Hindlimb muscle (tissue), 1 donor: Measurements from ENCODE around the gene GPLD1. TPM values are rescaled to one million over a fixed set of nuclear protein-coding genes. Genes with fewer than 3 reads are reported as not detected.
"Not testable (repeated sequence)": the region's sequence is repeated elsewhere in the genome, so short reads cannot be mapped to it uniquely, and the experiment has no call there.

ENCODE experiments used
- DNase-seq: peaks from one replicate; pipeline ENCODE4 v3.0.0-alpha.2; 2013
- polyA plus RNA-seq: library from polyadenylated mRNA; unstranded; fragments of 120-200 nt; gene quantifications from one replicate; pipeline ENCODE4 v1.2.1, GENCODE V29; 2013; ENCODE audit not compliant: insufficient read length

The GPLD1 gene
- polyA plus RNA-seq, 1 donor, result 2.4 TPM

GRCh38 chr6:24412294-24412693, 77.1 kb downstream of the GPLD1 start:
- no peak for DNase-seq

GRCh38 chr6:24410622-24411021, 78.8 kb downstream of the GPLD1 start:
- DNase-seq, result no peak

GRCh38 chr6:24408719-24409410, 80.5 kb downstream of the GPLD1 start:
- no peak for DNase-seq

GRCh38 chr6:24405262-24405661, 84.1 kb downstream of the GPLD1 start:
- no peak for DNase-seq

- DNase-seq, result no peak
Observed at GRCh38 chr6:24403501-24403824, 85.9 kb downstream of the GPLD1 start.

- DNase-seq, result peak; percentile 85
Observed at GRCh38 chr6:24402697-24403500, 86.5 kb downstream of the GPLD1 start, which contains the start of gene MRS2. TSS of gene MRS2 (plus strand) at chr6:24402936. CDS start at chr6:24403047, 111 bp downstream.

GRCh38 chr6:24401458-24401857, 87.9 kb downstream of the GPLD1 start:
- no peak for DNase-seq

GRCh38 chr6:24400045-24401039, 89.0 kb downstream of the GPLD1 start:
- not testable (repeated sequence) for DNase-seq

- no peak for DNase-seq
Observed at GRCh38 chr6:24397631-24398030, 91.7 kb downstream of the GPLD1 start.

GRCh38 chr6:24396824-24397223, 92.6 kb downstream of the GPLD1 start:
- DNase-seq, result no peak

- DNase-seq, result no peak
Observed at GRCh38 chr6:24394780-24395437, 94.5 kb downstream of the GPLD1 start.

- DNase-seq, result no peak
Observed at GRCh38 chr6:24394061-24394779, 95.2 kb downstream of the GPLD1 start.

- no peak for DNase-seq
Observed at GRCh38 chr6:24391756-24392405, 97.5 kb downstream of the GPLD1 start.

- no peak for DNase-seq
Observed at GRCh38 chr6:24391208-24391607, 98.2 kb downstream of the GPLD1 start.

GRCh38 chr6:24387818-24388217, 101.6 kb downstream of the GPLD1 start:
- no peak for DNase-seq

GRCh38 chr6:24385536-24386269, 103.7 kb downstream of the GPLD1 start:
- no peak for DNase-seq

GRCh38 chr6:24384369-24385130, 104.8 kb downstream of the GPLD1 start:
- not testable (repeated sequence) for DNase-seq

GRCh38 chr6:24382891-24383494, 106.4 kb downstream of the GPLD1 start:
- not testable (repeated sequence) for DNase-seq

- DNase-seq, result no peak
Observed at GRCh38 chr6:24382220-24382540, 107.2 kb downstream of the GPLD1 start.
